Tibial artery (tissue), 4 donors: ENCODE results near the gene PIP4P1.

Experiments used
- DNase-seq, 2 donors: peaks; one replicate each; pipeline ENCODE4 v3.0.0-alpha.2; 2019
- H3K27ac ChIP-seq, 2 donors: fragments of 200-600 bp; sonication (generic) in 1 of 2; 1 replicate in 1 of 2; 2 replicates in 1 of 2; pipeline ENCODE4 v1.5.1; 2018 to 2019; ENCODE audit warnings: mild to moderate bottlenecking in 1 of 2
- H3K27me3 ChIP-seq, 2 donors: fragments of 200-600 bp; sonication (generic) in 1 of 2; one replicate each; pipeline versions ENCODE4 v1.5.1 to v1.6.0; 2016 to 2019
- H3K36me3 ChIP-seq, 3 donors: fragments of 200-600 bp; sonication (generic) in 2 of 3; one replicate each; pipeline ENCODE4 v1.5.1; 2016 to 2019; ENCODE audit warnings: mild to moderate bottlenecking in 2 of 3
- H3K4me1 ChIP-seq, 4 donors: fragments of 200-600 bp; sonication (generic) in 2 of 4; 1 replicate in 3 of 4; 2 replicates in 1 of 4; pipeline ENCODE4 v1.5.1; 2016 to 2019
- H3K4me3 ChIP-seq, 2 donors: fragments of 200-600 bp; sonication (generic) in 1 of 2; 1 replicate in 1 of 2; 2 replicates in 1 of 2; pipeline ENCODE4 v1.5.1; 2018 to 2019; ENCODE audit warnings: mild to moderate bottlenecking in 2 of 2
- H3K9me3 ChIP-seq, 3 donors: fragments of 200-600 bp; sonication (generic) in 1 of 3; one replicate each; pipeline ENCODE4 v1.5.1; 2016 to 2019
- CTCF ChIP-seq, 2 experiments: fragments of 200-600 bp in 1 of 2; fragments of 450-650 bp in 1 of 2; IDR thresholded peaks; one replicate each; pipeline ENCODE4 v1.5.1; 2017 to 2019; ENCODE audit warnings: antibody characterized with exemption in 2 of 2, mild to moderate bottlenecking in 1 of 2, moderate library complexity in 1 of 2
- intact Hi-C: fragments of 100-400 bp; cut with DNase I; formaldehyde crosslinking; loops from one replicate; pipeline ENCODE4 v1.15.0; 2023; ENCODE audit warnings: low total_unique reads

PIP4P1 gene

DNA sequence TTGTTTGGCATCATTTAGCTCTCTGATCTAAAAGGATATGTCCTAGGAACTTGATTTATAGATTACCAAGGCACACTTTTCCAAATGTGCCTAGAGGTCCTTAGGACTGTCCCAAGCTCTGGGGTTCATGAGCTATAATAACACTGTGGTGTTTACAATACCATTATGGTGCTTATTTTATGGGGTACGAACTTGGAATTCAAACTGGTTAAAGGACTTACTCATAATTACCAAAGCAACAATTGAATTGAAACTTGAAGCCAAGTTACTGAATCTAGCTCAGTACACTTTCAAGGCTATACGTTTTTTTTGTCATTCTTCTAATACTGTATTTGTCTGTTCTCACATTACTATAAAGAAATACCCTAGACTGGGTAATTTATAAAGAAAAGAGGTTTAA, 38.3 kb downstream of the PIP4P1 start:
- Histone ChIP-seq H3K36me3 (no peaks in the 10 kb centered on the region), H3K27me3 (no peaks in the 10 kb centered on the region), H3K9me3 (no peaks in the 10 kb centered on the region), H3K4me1 (no peaks in the 10 kb centered on the region), H3K27ac (no peak overlapping the region), H3K4me3 (no peak overlapping the region)
- intact Hi-C loops: no loop called here
- TF ChIP-seq CTCF (IDR thresholded peaks at IDR 0.05): no peak
- DNase-seq: no peak

DNA sequence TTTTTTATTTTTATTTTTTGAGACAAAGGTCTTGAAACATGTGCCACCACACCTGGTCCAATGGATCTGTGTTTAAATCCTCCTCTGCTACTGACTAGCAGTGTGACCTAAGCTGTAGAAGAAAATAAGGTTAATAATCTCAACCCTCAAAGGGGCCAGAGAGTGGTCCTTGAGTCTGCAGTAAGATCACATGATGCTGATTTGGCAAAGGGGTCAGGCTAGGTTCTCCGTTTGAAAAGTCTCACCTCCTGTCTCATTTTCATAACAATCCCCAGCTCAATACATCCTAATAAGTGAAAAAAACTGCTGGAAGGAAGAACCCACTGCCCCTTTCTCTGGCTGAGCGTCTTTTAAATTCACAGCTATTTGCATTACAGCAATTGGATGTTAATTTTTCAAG, 40.0 kb downstream of the PIP4P1 start:
- intact Hi-C loops: no loop called here
- no peak for DNase-seq
- TF ChIP-seq CTCF (IDR thresholded peaks at IDR 0.05): no peak
- Histone ChIP-seq H3K9me3 (no peaks in the 10 kb centered on the region), H3K4me3 (no peak overlapping the region), H3K27ac (no peak overlapping the region), H3K4me1 (no peaks in the 10 kb centered on the region), H3K36me3 (no peaks in the 10 kb centered on the region), H3K27me3 (no peaks in the 10 kb centered on the region)

GRCh38 chr14:20419419-20419818, 41.8 kb downstream of the PIP4P1 start:
- no peaks in the 10 kb centered on the region for H3K36me3 ChIP-seq
- no peak for DNase-seq
- no peaks in the 10 kb centered on the region for H3K9me3 ChIP-seq
- TF ChIP-seq CTCF (IDR thresholded peaks at IDR 0.05): no peak
- H3K4me1 ChIP-seq: no peaks in the 10 kb centered on the region
- H3K27me3 ChIP-seq: no peaks in the 10 kb centered on the region
- no peak overlapping the region for H3K4me3 ChIP-seq
- no peak overlapping the region for H3K27ac ChIP-seq
- intact Hi-C loops: loop anchor here (5.0 kb wide), 1 partner anchor 33 kb away; the partner anchor contains the start of gene OSGEP

GRCh38 chr14:20418501-20418909, 42.7 kb downstream of the PIP4P1 start:
- Histone ChIP-seq H3K36me3 (no peaks in the 10 kb centered on the region), H3K27me3 (no peaks in the 10 kb centered on the region), H3K4me3 (no peak overlapping the region), H3K9me3 (no peaks in the 10 kb centered on the region), H3K27ac (no peak overlapping the region), H3K4me1 (peaks cover 0 to 6% (median 4%) of the 10 kb centered on the region in 4 donors)
- no peak for TF ChIP-seq CTCF (IDR thresholded peaks at IDR 0.05)
- intact Hi-C loops: loop anchor here (5.0 kb wide), 1 partner anchor 34 kb away; the partner anchor contains the start of gene OSGEP
- DNase-seq: no peak

- no peak for DNase-seq
- intact Hi-C loops: loop anchor here (5.0 kb wide), 1 partner anchor 35 kb away; the partner anchor contains the start of gene OSGEP
- no peaks in the 10 kb centered on the region for H3K9me3 ChIP-seq
- H3K4me1 ChIP-seq: peaks cover 0 to 6% (median 4%) of the 10 kb centered on the region in 4 donors
- H3K27me3 ChIP-seq: no peaks in the 10 kb centered on the region
- no peak overlapping the region for H3K4me3 ChIP-seq
- no peak for TF ChIP-seq CTCF (IDR thresholded peaks at IDR 0.05)
- no peaks in the 10 kb centered on the region for H3K36me3 ChIP-seq
- no peak overlapping the region for H3K27ac ChIP-seq
Observed at GRCh38 chr14:20417250-20418186, 43.7 kb downstream of the PIP4P1 start.
